ENCODE measurements around the gene IL32.

The IL32 gene

DNA sequence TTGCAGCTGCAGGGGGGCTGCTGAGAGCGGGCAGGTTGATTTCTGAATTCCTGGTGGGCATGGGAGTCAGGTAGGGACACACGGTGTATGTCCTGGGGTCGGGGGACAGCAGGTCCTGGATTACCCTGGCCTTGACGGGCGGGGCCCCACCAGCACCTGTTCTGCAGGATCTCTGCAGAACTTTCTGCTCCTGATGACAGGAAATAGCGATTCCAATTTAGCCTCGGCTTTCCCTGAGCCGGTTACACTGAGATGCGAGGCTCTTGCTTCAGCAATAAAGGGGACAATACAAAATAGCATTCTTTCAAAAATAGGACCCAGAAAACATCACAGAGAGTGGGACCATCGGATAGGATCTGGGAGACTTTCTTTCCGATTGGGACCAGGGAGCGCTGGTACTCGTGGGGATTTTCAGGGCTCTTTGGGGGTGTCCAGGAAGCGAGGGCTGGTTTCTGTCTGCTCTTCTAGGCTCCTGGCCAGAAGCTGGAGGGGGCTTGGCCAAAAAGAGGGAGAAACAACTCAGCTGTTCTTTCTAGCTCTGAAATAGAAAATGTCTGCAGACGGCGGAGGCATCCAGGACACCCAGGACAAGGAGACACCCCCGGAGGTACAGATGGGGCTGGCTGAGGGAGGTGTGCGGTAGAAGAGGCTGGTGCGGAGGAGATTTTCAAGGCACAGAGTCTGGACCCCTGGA is 47.6 kb downstream of the IL32 start:
- TF ChIP-seq TEAD4 (IDR thresholded peaks at IDR 0.05) (no peak), CREB1 (IDR thresholded peaks at IDR 0.05; ENCODE audit: low read depth) (no peak), EP300 (IDR thresholded peaks at IDR 0.05; ENCODE audit: borderline replicate concordance) (no peak), CEBPB (IDR thresholded peaks at IDR 0.05) (no peak), TCF12 (IDR thresholded peaks at IDR 0.05; ENCODE audit: low read depth) (no peak), NFIC (IDR thresholded peaks at IDR 0.05) (no peak), FOXM1 (IDR thresholded peaks at IDR 0.05; ENCODE audit: borderline replicate concordance, low read depth) (no peak), RAD21 (IDR thresholded peaks at IDR 0.05; ENCODE audit: low read depth) (no peak), YY1 (IDR thresholded peaks at IDR 0.05; ENCODE audit: low read depth) (no peak), MAX (IDR thresholded peaks at IDR 0.05) (no peak), TAF1 (IDR thresholded peaks at IDR 0.05; ENCODE audit: low read depth) (no peak), EGR1 (IDR thresholded peaks at IDR 0.05) (no peak), ZBTB7A (IDR thresholded peaks at IDR 0.05; ENCODE audit: low read depth) (no peak)
- TF ChIP-seq, protein P1, sequence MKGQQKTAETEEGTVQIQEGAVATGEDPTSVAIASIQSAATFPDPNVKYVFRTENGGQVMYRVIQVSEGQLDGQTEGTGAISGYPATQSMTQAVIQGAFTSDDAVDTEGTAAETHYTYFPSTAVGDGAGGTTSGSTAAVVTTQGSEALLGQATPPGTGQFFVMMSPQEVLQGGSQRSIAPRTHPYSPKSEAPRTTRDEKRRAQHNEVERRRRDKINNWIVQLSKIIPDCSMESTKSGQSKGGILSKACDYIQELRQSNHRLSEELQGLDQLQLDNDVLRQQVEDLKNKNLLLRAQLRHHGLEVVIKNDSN (IDR thresholded peaks at IDR 0.05), result no peak
- TF ChIP-seq, protein P2, sequence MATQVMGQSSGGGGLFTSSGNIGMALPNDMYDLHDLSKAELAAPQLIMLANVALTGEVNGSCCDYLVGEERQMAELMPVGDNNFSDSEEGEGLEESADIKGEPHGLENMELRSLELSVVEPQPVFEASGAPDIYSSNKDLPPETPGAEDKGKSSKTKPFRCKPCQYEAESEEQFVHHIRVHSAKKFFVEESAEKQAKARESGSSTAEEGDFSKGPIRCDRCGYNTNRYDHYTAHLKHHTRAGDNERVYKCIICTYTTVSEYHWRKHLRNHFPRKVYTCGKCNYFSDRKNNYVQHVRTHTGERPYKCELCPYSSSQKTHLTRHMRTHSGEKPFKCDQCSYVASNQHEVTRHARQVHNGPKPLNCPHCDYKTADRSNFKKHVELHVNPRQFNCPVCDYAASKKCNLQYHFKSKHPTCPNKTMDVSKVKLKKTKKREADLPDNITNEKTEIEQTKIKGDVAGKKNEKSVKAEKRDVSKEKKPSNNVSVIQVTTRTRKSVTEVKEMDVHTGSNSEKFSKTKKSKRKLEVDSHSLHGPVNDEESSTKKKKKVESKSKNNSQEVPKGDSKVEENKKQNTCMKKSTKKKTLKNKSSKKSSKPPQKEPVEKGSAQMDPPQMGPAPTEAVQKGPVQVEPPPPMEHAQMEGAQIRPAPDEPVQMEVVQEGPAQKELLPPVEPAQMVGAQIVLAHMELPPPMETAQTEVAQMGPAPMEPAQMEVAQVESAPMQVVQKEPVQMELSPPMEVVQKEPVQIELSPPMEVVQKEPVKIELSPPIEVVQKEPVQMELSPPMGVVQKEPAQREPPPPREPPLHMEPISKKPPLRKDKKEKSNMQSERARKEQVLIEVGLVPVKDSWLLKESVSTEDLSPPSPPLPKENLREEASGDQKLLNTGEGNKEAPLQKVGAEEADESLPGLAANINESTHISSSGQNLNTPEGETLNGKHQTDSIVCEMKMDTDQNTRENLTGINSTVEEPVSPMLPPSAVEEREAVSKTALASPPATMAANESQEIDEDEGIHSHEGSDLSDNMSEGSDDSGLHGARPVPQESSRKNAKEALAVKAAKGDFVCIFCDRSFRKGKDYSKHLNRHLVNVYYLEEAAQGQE (IDR thresholded peaks at IDR 0.05; ENCODE audit: low read depth), result no peak

GRCh38 chr16:3113765-3114479 is 48.5 kb downstream of the IL32 start:
- TF ChIP-seq CEBPB (IDR thresholded peaks at IDR 0.05) (no peak), ZBTB7A (IDR thresholded peaks at IDR 0.05; ENCODE audit: low read depth) (no peak), MAX (IDR thresholded peaks at IDR 0.05) (no peak), TCF12 (IDR thresholded peaks at IDR 0.05; ENCODE audit: low read depth) (no peak), NFIC (IDR thresholded peaks at IDR 0.05) (no peak), TAF1 (IDR thresholded peaks at IDR 0.05; ENCODE audit: low read depth) (no peak), TEAD4 (IDR thresholded peaks at IDR 0.05) (no peak), EGR1 (IDR thresholded peaks at IDR 0.05) (no peak), CREB1 (IDR thresholded peaks at IDR 0.05; ENCODE audit: low read depth) (no peak), YY1 (IDR thresholded peaks at IDR 0.05; ENCODE audit: low read depth) (no peak), RAD21 (IDR thresholded peaks at IDR 0.05; ENCODE audit: low read depth) (no peak), FOXM1 (IDR thresholded peaks at IDR 0.05; ENCODE audit: borderline replicate concordance, low read depth) (no peak)
- TF ChIP-seq, protein P1 (IDR thresholded peaks at IDR 0.05), result no peak
- TF ChIP-seq, protein P2 (IDR thresholded peaks at IDR 0.05; ENCODE audit: low read depth), result no peak

- TF ChIP-seq CREB1 (IDR thresholded peaks at IDR 0.05; ENCODE audit: low read depth) (no peak), NFIC (IDR thresholded peaks at IDR 0.05) (no peak), TEAD4 (IDR thresholded peaks at IDR 0.05) (no peak), TAF1 (IDR thresholded peaks at IDR 0.05; ENCODE audit: low read depth) (no peak)
Measured at GRCh38 chr16:3115003-3115402, 49.6 kb downstream of the IL32 start.

- no peak for TF ChIP-seq CREB1 (IDR thresholded peaks at IDR 0.05; ENCODE audit: low read depth)
- no peak for TF ChIP-seq EP300 (IDR thresholded peaks at IDR 0.05; ENCODE audit: borderline replicate concordance)
Measured at GRCh38 chr16:3115561-3115960, 50.1 kb downstream of the IL32 start.

DNA sequence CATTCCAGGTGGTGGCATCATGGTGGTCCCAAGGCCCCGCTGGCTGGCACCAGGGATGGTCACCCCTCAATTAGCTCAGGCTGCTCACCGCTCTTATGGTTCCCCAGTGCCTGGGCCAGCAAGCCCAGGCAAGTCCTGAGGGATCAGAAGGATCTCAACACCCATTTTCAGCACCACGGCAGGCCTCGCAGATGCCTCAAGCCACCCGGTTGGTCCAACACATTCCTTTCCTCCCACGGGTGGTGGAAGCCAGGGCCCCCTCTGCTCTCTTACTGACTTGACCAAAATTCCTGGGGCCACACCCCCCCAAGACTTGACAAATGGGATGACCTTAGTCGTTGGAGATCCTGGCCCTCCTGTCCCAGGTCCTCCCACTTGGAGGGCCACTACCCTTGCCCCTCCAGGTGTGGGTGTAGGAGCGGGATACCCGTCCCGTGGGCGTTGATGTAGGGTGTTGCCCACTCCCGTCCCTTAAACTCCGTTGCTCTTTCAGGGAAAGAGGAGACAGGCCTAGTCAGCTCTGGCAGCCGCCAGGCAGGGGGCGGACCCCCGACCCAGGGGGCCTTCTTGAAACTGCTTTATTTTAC is 52.9 kb downstream of the IL32 start:
- TF ChIP-seq RAD21 (IDR thresholded peaks at IDR 0.05; ENCODE audit: low read depth) (no peak), TCF12 (IDR thresholded peaks at IDR 0.05; ENCODE audit: low read depth) (no peak), NFIC (IDR thresholded peaks at IDR 0.05) (no peak), CREB1 (IDR thresholded peaks at IDR 0.05; ENCODE audit: low read depth) (no peak), ZBTB7A (IDR thresholded peaks at IDR 0.05; ENCODE audit: low read depth) (no peak), YY1 (IDR thresholded peaks at IDR 0.05; ENCODE audit: low read depth) (no peak)
- TF ChIP-seq, protein P1 (IDR thresholded peaks at IDR 0.05), result no peak

Data from Ishikawa (cell line).